ENCODE measurements around the gene HVCN1.
A peak's percentile ranks its signal among the peaks of the same experiment; 100 is the strongest.
"Not testable (repeated sequence)": the region's sequence is repeated elsewhere in the genome, so short reads cannot be mapped to it uniquely, and the experiment has no call there.

HVCN1 gene

GRCh38 chr12:110688446-110689280 lies at the start of gene HVCN1:
Gene HVCN1, minus strand, starts transcription at chr12:110689115. Its CDS starts 5,870 bp downstream, at chr12:110683245.
- peak; percentile 47 for DNase-seq

GRCh38 chr12:110737532-110737931 lies 48.6 kb upstream of the HVCN1 start:
- no peak for DNase-seq

- DNase-seq, result not testable (repeated sequence)
Observed at GRCh38 chr12:110737016-110737415, 48.1 kb upstream of the HVCN1 start.

- no peak for DNase-seq
Observed at GRCh38 chr12:110733900-110734299, 45.0 kb upstream of the HVCN1 start.

GRCh38 chr12:110733089-110733715 lies 44.3 kb upstream of the HVCN1 start:
- no peak for DNase-seq

GRCh38 chr12:110732572-110732971 lies 43.7 kb upstream of the HVCN1 start:
- DNase-seq, result no peak

- no peak for DNase-seq
Observed at GRCh38 chr12:110731479-110731878, 42.6 kb upstream of the HVCN1 start.

GRCh38 chr12:110728628-110729027 lies 39.7 kb upstream of the HVCN1 start:
- DNase-seq, result no peak

- DNase-seq, result no peak
Observed at GRCh38 chr12:110726708-110727369, 37.9 kb upstream of the HVCN1 start.

- DNase-seq, result no peak
Observed at GRCh38 chr12:110726028-110726427, 37.1 kb upstream of the HVCN1 start.

- DNase-seq, result no peak
Observed at GRCh38 chr12:110725267-110725666, 36.4 kb upstream of the HVCN1 start.

- DNase-seq, result not testable (repeated sequence)
Observed at GRCh38 chr12:110722892-110723291, 34.0 kb upstream of the HVCN1 start.

GRCh38 chr12:110721570-110721969 lies 32.7 kb upstream of the HVCN1 start:
- no peak for DNase-seq

- DNase-seq, result no peak
Observed at GRCh38 chr12:110720516-110720915, 31.6 kb upstream of the HVCN1 start.

GRCh38 chr12:110718222-110718908 lies 29.4 kb upstream of the HVCN1 start:
- DNase-seq, result no peak

- no peak for DNase-seq
Observed at GRCh38 chr12:110717037-110717436, 28.1 kb upstream of the HVCN1 start.

GRCh38 chr12:110708917-110709316 lies 20.0 kb upstream of the HVCN1 start:
- no peak for DNase-seq

- DNase-seq, result no peak
Observed at GRCh38 chr12:110705309-110705708, 16.4 kb upstream of the HVCN1 start.

GRCh38 chr12:110704750-110705149 lies 15.8 kb upstream of the HVCN1 start:
- peak; percentile 29 for DNase-seq

GRCh38 chr12:110704231-110704630 lies 15.3 kb upstream of the HVCN1 start:
- DNase-seq, result no peak

GRCh38 chr12:110702081-110702480 lies 13.2 kb upstream of the HVCN1 start:
- DNase-seq, result no peak

- DNase-seq, result no peak
Observed at GRCh38 chr12:110699591-110700445, 10.9 kb upstream of the HVCN1 start.

Measured in CD4-positive, alpha-beta T cell treated with Interleukin-12 subunit alpha and Interleukin-12 subunit beta, for 1 hour (primary cell).